T-helper 22 cell (primary cell): ENCODE data around the gene RMI2.

Experiments
- DNase-seq: peaks from one replicate; pipeline ENCODE4 v3.0.0-alpha.2; 2020; ENCODE audit warnings: low read depth

RMI2 gene

DNA sequence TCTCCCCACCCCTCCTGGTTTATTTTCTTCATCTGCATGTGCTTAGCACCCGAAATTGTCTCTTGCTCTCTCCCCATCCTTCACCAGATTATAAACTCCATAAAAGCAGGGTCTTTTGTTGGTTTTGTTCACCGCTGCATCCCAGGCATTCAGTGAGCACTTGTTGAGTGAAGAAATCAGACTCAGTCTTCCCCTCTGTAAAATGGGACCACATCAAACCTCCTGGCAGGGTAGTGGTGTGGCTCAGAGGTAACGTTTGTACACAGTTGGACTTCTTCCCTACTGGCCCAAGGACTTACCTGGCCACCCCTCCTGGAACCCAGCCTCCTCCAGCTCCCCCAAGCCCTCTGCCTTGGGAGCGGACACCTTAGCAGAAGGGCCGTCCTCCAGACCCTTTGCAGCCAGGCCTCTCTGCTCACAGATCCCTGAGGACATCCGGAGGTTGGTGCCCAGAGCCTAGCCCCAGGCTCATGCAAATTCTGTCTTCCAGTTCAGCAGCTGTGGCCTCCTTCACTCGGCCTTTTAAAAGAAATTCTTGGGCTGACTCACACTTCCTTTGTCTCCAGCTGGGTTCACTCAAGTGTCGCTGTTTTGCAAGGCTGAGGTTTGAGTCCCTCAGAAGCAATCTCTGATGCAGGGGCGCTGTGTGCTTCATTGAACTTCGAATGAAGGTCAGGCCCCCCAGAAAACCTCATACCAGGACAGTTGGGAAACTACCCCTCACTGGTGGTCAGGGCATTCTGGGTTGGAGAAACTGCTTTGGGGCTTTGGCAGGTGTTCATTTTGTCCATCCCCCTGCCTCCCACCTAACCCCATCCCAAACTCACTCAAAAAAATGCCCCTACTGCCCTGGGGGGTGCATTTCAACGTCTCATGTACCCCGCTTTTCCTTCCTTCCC lies 16.8 kb upstream of the RMI2 start:
- DNase-seq: no peak

DNA sequence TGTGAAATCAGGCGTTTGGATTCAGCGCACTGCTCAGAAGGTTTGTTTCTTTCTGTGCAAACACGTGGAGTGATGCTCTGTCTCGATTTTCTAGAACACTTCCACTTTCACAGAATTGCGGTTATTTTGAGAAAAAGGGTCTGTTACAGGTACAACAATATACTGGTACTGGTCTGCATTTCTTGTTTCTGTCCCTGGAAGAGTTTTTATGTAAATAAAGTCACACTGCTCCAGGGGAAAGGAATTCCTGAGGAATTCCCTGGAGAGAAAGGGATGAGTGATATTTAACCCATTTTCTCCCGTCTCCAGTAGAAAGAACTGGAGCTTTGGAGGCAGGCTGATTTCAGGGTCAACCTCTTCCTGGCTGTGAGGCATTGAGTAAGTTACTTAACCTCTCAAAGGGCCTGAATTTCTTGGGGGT lies 16.2 kb upstream of the RMI2 start:
- no peak for DNase-seq

DNA sequence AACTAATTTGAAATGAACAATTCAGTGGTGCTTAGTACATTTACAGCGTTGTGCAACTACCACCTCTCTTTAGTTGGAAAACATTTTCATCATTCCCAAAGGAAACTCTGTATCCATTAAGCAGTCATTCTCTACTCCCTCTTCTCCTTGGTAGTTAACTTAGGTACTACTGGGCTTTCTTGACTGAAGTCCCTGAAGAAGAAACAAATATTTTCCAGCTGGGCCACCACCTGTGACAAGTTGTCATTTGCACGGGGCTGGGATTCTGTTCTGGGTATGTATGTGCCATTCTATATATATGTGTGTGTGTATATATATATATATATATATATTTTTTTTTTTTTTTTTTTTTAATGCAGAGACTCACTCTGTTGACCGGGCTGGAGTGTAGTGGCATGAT lies 15.4 kb upstream of the RMI2 start:
- DNase-seq: no peak

DNA sequence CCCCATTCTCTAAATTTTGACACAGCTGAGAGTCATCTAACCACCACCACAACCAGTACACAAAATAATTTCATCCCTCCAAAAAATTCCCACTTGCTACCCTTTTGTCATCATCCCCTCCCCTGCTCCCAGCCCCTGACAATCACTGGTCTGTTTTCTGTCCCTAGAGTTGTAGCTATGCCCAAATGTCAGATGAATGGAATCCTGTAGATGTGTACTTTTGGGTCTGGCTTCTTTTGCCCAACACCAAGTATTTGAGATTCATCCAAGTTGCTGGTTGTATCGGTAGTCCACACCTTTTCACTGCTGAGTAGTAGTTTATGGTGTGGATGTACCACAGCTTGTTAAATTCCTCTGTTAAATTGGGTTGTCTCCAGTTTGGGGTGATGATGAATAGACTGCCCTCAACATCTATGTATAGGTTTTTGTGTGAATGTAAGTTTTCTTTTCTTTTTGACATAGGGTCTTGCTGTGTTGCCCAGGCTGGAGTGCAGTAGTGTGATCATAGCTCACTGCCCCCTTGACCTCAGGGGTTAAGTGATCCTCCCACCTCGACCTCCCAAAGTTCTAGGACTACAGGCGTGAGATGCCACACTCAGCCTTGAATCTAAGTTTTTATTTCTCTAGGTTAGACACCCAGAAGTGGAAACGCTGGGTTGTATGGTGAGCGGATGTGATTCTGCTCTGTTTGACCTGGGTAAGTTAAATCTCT lies 14.6 kb upstream of the RMI2 start:
- DNase-seq: no peak

DNA sequence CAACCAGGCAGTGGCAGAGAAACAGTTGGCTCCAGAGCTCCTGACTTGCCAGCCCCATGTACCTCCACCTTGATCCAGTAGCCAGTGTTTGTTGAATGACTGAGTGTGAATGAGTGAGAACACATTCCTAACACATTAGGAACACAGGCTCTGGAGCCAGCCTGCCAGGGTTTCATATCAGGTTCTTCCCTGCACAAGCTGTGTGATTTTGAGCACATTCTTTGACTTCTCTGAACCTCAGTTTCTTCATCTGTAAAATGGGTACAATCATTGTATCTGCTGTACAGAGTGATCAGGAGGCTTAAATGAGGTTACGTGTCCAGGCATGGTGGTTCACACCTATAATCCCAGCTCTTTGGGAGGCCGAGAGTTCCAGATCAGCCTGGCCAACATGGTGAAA lies 13.3 kb upstream of the RMI2 start:
- DNase-seq: no peak

DNA sequence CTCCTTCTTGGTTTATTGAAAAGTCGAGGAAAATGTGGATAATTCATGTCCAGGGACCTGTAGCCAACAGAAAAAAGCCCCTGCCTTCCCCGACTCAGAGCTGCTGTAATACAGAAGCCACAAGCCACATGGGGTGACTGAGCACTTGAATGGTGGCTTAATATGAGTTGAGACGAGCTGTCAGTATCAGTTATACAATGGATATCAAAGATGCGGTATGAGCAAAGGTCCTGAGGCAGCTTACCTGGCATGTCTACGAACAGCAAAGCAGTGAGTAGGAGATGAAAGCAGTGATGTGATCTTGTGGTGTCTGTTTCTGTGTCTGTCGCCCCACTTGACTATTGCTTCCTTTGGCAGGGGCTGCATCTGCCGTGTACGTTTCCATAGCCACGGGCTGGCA lies 12.2 kb upstream of the RMI2 start:
- no peak for DNase-seq

DNA sequence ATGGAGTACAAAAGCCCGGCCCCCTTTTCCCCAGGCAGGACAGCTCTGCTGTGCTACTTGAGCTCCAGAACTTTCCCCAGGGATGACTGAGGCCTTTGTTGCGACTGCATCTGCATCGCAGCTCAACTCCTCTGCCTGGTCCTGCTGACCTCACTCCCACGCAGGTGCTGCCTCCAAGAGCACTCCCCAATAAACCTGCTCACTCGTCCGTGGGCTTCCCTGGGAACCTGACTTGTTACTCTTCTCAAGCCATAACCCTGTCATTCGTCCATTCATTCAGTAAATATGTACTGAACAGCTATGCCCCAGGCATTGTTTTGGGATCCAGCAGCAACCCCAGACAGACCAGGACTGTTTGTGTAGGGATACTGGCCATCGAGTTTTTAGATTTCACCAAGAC lies 11.6 kb upstream of the RMI2 start:
- DNase-seq: no peak

DNA sequence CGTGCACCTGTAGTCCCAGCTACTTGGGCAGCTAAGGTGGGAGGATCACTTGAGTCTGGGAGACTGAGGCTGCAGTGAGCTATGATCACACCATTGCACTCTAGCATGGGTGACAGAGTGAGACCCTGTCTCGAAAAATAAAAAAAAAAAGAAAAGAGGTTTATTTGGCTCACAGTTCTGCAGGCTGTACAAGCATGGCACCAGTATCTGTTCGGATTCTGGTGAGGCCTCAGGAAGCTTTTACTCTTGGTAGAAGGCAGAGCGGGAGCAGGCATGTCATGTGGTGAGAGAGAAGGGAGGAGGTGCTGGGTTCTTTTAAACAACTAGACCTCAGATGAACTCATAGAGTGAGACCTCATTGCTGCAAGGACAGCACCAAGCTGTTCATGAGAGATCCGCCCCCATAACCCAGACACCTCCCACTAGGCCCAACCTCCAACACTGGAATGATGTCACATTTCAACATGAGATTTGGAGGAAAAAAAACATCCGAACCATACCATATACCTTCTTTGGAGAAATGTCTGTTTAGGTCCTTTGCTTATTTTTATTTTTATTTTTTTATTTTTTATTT lies 10.3 kb upstream of the RMI2 start:
- DNase-seq: no peak

DNA sequence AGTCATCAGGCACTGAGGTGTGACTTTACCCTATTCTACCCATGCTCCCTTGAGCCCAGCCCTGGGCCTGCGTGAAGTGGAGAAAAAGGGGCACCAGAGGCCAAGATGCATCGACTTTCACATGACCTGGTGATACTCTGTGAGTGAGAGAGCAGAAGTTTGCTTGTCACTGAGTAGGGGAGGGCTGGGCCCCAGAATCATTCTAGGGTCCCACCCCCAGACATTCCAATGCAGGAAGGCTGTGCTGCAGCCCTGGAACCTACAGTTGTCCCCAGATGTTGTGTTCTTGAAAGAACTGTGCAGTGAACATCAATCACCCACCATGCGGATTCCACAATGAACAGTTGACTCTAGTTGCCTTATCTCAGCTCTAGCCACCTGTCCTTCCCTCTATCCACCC lies 6.2 kb upstream of the RMI2 start:
- no peak for DNase-seq

DNA sequence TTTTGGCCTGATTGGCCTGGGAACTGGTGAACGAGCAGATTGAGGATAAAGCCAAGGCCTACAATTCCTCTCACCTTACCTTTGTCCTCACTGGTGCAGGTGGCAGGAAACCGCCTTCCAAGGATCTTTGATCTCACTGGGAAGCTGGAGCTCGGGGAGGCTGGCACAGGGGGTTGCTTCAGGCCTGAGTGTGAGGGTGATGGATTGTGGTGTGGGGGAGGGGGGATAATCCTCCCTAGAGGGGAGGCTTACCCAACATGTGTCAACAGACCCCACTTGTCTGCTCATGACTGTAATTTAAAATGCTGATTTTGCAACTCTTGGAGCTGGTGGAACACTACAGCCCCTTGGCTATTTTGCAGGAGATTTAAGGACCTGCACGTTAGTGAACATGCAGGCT lies 4.5 kb upstream of the RMI2 start:
- no peak for DNase-seq

DNA sequence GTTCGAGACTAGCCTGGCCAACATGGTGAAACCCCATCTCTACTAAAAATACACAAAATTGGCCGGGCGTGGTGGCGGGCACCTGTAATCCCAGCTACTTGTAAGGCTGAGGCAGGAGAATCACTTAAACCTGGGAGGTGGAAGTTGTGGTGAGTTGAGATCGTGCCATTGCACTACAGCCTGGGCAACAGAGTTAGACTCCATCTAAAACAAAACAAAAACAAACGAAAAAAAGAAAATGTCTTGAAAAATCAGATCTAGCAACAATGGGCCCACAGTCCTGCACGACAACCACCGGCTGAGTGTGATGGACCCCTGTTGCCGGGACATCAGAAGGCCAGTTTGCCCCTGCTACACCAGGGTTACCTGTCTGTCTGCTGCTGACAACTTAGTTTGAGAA lies 3.9 kb upstream of the RMI2 start:
- no peak for DNase-seq

DNA sequence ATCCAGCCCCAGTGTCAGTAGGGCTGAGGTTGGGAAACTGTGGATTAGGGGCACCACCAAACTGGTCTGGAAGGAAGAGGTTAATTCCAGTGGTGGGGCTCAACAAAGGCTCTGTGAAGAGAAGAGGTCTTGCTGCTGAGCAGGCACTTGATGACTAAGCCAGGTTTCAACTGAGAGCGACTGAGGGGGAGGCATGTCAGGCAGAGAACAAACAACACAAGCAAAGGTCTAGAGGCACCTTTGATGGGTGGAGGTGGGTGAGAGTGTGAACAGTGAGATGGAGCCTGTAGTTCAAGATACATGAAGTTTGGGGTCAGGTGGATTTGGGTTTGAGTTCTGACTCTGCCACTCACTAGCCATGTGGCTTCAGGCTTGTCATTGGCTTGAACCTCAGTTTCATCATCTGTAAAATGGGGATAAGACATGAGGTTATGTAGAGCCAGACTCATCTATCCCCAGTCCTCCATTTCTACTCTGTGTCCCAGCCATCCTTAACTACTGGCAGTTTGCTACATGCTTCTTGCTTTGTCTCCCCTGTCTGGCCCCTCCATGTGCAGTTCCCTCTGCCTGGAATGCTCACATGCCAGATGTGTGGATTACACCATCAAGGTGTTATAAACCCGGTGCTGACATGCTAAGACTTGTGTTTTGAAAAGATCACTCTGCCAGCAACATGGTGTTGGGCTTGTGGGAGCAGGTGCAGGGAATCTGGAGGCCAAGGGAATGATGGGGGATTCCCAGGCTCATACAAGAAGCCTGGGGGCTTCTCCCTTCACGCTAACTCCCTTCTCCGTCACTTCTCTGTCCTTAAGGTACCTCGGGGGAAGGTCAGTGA lies 3.0 kb upstream of the RMI2 start:
- DNase-seq: no peak

DNA sequence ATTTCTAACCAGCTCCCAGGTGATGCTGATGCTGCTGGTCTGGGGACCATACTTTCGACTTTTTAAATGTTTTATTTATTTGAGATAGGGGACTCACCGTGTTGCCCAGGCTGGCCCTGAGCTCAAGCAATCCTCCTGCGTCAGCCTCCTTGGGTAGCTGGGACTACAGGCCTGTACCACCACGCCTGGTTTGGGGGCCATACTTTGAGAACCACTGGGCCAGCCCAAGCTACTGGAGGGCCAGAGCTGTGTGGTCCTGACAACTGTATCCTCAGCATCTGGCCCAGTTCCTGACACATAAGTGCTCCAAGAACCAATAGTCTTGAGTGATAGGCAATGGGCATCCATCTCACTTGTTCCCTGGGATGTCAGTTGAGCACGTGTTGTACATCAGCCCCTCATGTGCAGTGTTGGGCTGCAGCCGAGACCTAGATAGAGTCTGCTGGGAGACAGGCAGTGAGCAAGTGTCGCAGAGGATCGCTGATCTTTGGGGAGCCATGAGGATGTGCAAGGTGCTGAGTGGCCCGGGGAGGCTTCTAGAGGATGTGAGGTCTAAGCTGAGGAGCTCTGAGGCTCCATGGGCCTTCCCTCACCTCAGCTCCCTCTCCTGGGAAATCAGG lies 1.6 kb downstream of the RMI2 start:
- DNase-seq: no peak

DNA sequence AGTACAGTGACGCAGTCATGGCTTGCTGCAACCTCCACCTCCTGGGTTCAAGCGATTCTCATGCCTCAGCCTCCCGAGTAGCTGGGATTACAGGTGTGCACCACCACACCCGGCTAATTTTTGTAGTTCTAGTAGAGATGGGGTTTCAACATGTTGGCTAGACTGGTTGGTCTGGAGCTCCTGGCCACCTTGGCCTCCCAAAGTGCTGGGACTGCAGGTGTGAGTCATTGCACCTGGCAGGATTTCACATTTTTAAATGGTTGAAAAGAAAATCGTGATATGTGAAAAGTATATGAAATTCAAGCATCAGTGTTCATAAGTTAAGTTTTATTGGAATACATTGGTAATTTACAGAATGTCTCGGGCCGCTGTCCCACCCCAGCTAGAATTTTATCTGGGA lies 2.6 kb downstream of the RMI2 start:
- DNase-seq: no peak

DNA sequence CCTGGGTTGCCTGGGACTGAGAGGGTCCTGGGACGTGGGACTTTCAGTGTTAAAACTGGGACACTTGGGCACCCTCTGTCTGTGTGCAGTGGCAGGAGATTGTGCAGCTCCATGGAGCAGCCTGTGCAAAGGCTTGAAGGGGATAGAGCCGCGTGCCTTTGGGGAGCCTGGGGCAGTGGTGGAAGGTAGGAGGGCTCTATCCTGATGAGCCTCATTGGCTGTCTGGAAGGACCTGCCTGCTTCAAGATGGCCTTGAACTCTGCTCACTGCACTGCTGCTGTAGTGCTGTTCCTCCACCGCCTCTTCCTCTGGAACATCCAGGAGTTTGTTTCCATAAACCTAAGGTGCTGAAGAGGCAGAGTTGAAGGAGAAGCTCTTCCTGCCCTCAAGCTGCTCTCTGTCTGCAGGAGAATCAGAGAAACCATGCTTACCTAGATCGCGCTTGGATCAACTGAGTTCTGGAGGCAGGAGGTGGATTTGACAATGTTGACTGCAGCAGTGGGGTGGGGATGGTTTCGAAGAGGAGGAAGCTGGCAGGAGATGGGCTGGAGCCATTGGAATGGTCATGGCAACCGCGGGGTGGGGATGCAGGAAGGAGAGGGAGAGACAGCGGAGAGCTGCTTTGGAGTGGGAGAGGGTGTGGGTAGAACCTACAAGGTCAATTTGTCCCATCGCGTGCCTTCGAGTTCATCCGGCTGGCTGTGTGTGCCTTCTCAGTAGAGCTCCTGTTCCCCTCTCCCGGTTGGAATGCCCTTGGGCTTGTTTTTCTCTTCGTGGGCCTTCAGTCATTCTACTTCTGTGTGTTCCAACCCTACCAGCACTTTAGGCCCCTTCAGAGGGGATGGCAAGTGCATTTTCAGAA lies 3.7 kb downstream of the RMI2 start:
- DNase-seq: no peak

DNA sequence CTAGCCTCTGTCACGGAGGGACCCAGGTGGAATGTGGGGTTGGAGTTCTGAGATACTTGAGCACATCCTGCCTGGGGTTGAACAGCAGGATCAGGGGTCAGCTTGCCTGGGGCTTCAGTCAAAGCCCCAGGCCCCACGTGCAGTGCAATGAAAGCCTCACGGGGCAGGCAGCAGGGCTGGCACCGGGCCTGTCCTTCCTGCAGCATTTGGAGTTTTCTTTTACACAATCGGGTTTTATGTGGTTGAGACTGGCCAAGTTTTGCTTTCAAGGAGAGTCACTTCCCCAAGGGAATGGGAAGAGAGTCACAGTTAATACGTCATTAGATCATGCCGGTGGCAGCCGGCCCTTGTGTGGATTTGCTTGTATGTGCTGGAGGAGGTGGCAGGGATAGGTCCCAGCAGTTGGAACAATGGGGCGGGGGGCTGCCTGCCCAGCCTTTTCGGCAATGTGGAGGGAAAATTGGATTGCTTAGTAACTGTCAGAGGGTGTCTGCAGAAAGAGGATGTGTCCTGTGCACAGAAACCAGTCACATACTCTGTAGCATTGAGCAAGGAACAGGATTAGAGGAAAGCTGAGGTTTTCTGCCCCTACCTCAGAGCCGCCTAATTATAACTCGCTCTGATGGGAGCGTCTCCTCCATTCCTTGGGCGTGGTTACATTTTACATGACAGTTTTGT lies 4.5 kb downstream of the RMI2 start:
- no peak for DNase-seq

DNA sequence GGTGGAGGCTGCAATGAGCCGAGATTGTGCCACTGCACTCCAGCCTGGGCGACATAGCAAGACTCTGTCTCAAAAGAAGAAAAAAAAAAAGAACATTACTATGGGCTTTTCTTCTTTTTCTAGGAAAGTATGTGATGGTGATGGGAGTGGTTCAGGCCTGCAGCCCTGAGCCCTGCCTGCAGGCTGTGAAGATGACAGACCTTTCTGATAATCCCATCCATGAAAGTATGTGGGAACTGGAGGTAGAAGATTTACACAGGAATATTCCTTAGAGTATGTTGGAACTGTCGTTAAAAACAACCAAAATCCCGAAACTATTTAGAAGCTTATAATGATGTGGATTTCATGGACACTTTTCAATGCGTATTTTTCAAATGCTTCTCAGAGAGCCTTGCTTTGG lies 5.3 kb downstream of the RMI2 start:
- DNase-seq: no peak

DNA sequence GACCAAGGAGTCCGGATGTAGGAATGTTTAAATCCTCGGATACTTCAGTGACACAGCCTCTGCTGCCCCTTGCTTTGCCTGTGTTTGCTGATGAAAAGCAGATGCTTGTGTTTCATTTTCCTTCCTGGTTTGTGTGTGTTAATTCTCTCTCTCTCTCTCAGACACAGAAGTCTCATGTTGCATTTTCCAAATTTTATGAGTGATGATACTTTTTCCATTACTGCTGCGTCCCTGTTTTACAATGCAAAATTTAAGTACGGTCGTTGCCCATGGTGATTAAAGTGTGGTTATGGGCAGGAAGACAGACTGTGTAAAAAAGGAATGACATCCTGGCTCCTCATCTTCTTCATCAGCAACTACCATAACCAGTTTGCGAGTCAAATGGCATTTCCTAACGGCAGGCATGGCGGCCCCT lies 5.7 kb downstream of the RMI2 start:
- DNase-seq: no peak

DNA sequence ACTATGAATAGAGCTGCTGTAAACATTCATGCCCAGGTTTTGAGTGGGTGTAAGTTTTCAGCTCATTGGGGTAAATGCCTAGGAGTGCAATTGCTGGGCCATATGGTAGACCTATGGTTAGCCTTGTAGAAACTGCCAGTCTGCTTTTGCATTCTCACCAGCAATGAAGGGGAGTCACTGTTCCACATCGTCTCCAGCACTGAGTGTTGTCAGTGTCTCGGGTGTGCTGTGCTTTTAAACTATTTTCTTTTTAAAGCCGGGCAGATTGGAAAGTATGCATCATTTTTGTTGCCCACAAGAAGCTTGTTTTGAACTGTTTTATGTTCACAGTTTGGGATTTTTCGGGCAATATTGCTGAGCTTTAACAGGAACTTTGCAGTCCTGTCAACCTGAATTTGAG lies 7.9 kb downstream of the RMI2 start:
- DNase-seq: no peak

DNA sequence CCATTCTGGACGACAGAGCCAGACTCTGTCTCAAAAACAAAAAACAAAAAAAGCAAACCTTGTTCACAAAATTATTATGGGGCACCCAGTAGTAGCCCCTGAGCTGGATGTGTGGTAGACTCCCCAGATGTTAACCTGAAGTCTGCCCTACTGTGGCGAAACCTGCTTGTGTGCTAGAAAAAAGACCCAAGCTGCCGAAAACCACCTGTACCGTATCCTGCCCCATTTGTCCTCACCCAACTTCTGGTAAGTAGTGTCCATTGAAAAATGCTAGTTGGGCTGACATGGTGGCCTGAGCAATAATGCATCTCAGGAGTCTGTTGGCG lies 9.1 kb downstream of the RMI2 start:
- no peak for DNase-seq
